ENCODE measurements around the gene LSG1. TPM values are rescaled to one million over a fixed set of nuclear protein-coding genes. Genes with fewer than 3 reads are reported as not detected.

LSG1 gene
- total RNA-seq, 1 experiment from 2014 or later, result 39.7 TPM

DNA sequence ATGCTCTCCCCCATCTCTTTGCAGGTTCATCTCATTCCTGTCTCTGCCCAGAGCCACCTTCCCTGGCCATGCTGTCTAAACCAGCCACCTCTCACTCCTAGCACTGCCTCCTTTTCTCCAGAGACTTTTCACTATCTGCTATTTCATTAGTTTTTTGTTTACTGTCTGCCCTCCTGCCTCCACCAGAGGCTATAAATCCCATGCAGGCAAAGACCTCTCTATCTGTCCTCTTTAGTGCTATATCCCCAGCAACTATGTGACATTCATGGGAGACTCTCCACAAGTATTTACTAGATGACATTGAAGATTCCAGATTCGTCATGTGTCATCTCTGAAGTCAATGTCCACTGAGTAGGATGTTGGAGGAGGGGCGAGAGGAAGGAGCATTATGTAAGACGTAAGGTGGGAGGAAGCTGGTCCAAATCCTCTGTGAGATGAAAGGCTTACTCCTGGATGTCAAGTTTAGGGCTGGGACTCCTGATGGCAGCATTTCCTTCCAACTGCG, 10.2 kb upstream of the LSG1 start:
- intact Hi-C loops (cut with micrococcal nuclease), result loop anchor here (1.0 to 5.0 kb wide), 6 partner anchors 59 to 840 kb away; no protein-coding TSS in a partner anchor
- peaks cover 16 to 29% of the 10 kb centered on the region in 2 experiments for H3K4me1 ChIP-seq (ENCODE audit: control insufficient read depth in 1 of 2, insufficient read depth in 2 of 2, low read length in 2 of 2)
- CTCF ChIA-PET, result interaction anchor here (0.6 to 2.2 kb wide), 30 partner anchors 10 to 589 kb away, joined by 3 to 62 read pairs (median 6); partner anchors contain the start of genes LSG1 and XXYLT1
- POLR2A ChIA-PET, result interaction anchor here (1.0 to 2.5 kb wide), 6 partner anchors 9 to 589 kb away, joined by 3 to 17 read pairs (median 4); partner anchors contain the start of genes LSG1 and XXYLT1
- no peak overlapping the region for H3K9ac ChIP-seq (ENCODE audit: low read length)
- no peak overlapping the region for H3K27ac ChIP-seq (ENCODE audit: low read depth, low read length)
- TF ChIP-seq FOSL1 (IDR thresholded peaks at IDR 0.05; ENCODE audit: low read depth) (no peak), ELF1 (IDR thresholded peaks at IDR 0.05; ENCODE audit: borderline replicate concordance, low read depth) (no peak), TCF7L2 (IDR thresholded peaks at IDR 0.05; ENCODE audit: borderline replicate concordance, extremely low read depth, insufficient read depth, insufficient read length) (peak; percentile 19), SP1 (IDR thresholded peaks at IDR 0.05; ENCODE audit: low read depth) (no peak), ZFX (IDR thresholded peaks at IDR 0.05) (no peak)
- BruUV-seq (replicated peaks), result no TSS peak
- no peaks in the 10 kb centered on the region for H3K9me3 ChIP-seq (ENCODE audit: control insufficient read depth in 1 of 2, insufficient read depth in 1 of 2, low read depth in 1 of 2, low read length in 2 of 2)
- no peaks in the 10 kb centered on the region for H4K20me1 ChIP-seq (ENCODE audit: insufficient read depth)
- peak overlapping the region in 1 of 2 experiments; percentile 41; a peak in 1 of 4 replicates for H3K4me3 ChIP-seq (replicated peaks in 1 of 2; ENCODE audit: low read depth in 1 of 2, low read length in 2 of 2)
- H3K79me2 ChIP-seq (ENCODE audit: insufficient read depth, low read length), result no peaks in the 10 kb centered on the region
- no peaks in the 10 kb centered on the region for H3K36me3 ChIP-seq (ENCODE audit: control insufficient read depth in 1 of 2, insufficient read depth in 2 of 2, low read length in 2 of 2)
- H3K4me2 ChIP-seq (ENCODE audit: low read length), result peak overlapping the region; percentile 78
- DNase-seq (ENCODE audit: low read depth, low spot score) (no peak), ATAC-seq (no peak)
- RAD21 ChIA-PET (ENCODE audit: low non-redundant PET in 1 of 2, low total read pairs in 2 of 2, uncharacterized antibody in 2 of 2, unreplicated experiment in 2 of 2), result interaction anchor here (0.5 to 1.6 kb wide), 22 partner anchors 10 to 588 kb away, joined by 3 to 13 read pairs (median 5); partner anchors contain the start of gene LSG1 (in 2 of the 2)
- H3K27me3 ChIP-seq (ENCODE audit: insufficient read depth, low read length), result no peaks in the 10 kb centered on the region
- H2AFZ ChIP-seq (ENCODE audit: low read depth, low read length, poor library complexity, severe bottlenecking), result peak overlapping the region; percentile 95
- no peaks in the 10 kb centered on the region for H3K9me2 ChIP-seq (ENCODE audit: insufficient read depth)

GRCh38 chr3:194680888-194681615, 9.1 kb upstream of the LSG1 start:
- BruUV-seq (replicated peaks), result no TSS peak
- no peak for ATAC-seq
- peaks cover 16 to 25% of the 10 kb centered on the region in 2 experiments for H3K4me1 ChIP-seq (ENCODE audit: control insufficient read depth in 1 of 2, insufficient read depth in 2 of 2, low read length in 2 of 2)
- no peaks in the 10 kb centered on the region for H3K36me3 ChIP-seq (ENCODE audit: control insufficient read depth in 1 of 2, insufficient read depth in 2 of 2, low read length in 2 of 2)
- no peak overlapping the region for H2AFZ ChIP-seq (ENCODE audit: low read depth, low read length, poor library complexity, severe bottlenecking)
- no peaks in the 10 kb centered on the region for H3K9me3 ChIP-seq (ENCODE audit: control insufficient read depth in 1 of 2, insufficient read depth in 1 of 2, low read depth in 1 of 2, low read length in 2 of 2)
- POLR2A ChIA-PET, result interaction anchor here (0.6 to 2.5 kb wide), 2 partner anchors 8 to 275 kb away, joined by 3 to 17 read pairs; partner anchors contain the start of gene LSG1
- H3K9ac ChIP-seq (ENCODE audit: low read length), result no peak overlapping the region
- CTCF ChIA-PET, result interaction anchor here (2.2 kb wide), 1 partner anchor 9 kb away, joined by 62 read pairs; the partner anchor contains the start of gene LSG1
- H3K27ac ChIP-seq (ENCODE audit: low read depth, low read length), result no peak overlapping the region
- no peak for DNase-seq (ENCODE audit: low read depth, low spot score)
- no peaks in the 10 kb centered on the region for H3K9me2 ChIP-seq (ENCODE audit: insufficient read depth)
- H3K27me3 ChIP-seq (ENCODE audit: insufficient read depth, low read length), result no peaks in the 10 kb centered on the region
- H3K4me3 ChIP-seq (replicated peaks in 1 of 2; ENCODE audit: low read depth in 1 of 2, low read length in 2 of 2), result no peak overlapping the region
- TF ChIP-seq SRF (IDR thresholded peaks at IDR 0.05; ENCODE audit: low read depth) (no peak), EZH2phosphoT487 (IDR thresholded peaks at IDR 0.05; ENCODE audit: borderline replicate concordance) (no peak), JUND (IDR thresholded peaks at IDR 0.05) (no peak), ZNF274 (IDR thresholded peaks at IDR 0.05; ENCODE audit: low read depth, low read length) (no peak), CEBPB (IDR thresholded peaks at IDR 0.05; ENCODE audit: low read depth) (no peak), ZFX (IDR thresholded peaks at IDR 0.05) (no peak), POLR2AphosphoS5 (IDR thresholded peaks at IDR 0.05; ENCODE audit: low read depth, low read length) (no peak)
- no peak overlapping the region for H3K4me2 ChIP-seq (ENCODE audit: low read length)
- no peaks in the 10 kb centered on the region for H3K79me2 ChIP-seq (ENCODE audit: insufficient read depth, low read length)
- intact Hi-C loops (cut with micrococcal nuclease), result loop anchor here (5.0 kb wide), 2 partner anchors 191 to 841 kb away; no protein-coding TSS in a partner anchor
- RAD21 ChIA-PET (ENCODE audit: low non-redundant PET in 1 of 2, low total read pairs in 2 of 2, uncharacterized antibody in 2 of 2, unreplicated experiment in 2 of 2), result no interaction called here
- H4K20me1 ChIP-seq (ENCODE audit: insufficient read depth), result no peaks in the 10 kb centered on the region

Data from HCT116 (cell line).